Fibroblast of skin of right quadriceps (primary cell): Measurements from ENCODE around the gene PPARA.

Experiments
- DNase-seq: peaks from one replicate; pipeline ENCODE4 v3.0.0-alpha.2; 2013

PPARA gene

DNA sequence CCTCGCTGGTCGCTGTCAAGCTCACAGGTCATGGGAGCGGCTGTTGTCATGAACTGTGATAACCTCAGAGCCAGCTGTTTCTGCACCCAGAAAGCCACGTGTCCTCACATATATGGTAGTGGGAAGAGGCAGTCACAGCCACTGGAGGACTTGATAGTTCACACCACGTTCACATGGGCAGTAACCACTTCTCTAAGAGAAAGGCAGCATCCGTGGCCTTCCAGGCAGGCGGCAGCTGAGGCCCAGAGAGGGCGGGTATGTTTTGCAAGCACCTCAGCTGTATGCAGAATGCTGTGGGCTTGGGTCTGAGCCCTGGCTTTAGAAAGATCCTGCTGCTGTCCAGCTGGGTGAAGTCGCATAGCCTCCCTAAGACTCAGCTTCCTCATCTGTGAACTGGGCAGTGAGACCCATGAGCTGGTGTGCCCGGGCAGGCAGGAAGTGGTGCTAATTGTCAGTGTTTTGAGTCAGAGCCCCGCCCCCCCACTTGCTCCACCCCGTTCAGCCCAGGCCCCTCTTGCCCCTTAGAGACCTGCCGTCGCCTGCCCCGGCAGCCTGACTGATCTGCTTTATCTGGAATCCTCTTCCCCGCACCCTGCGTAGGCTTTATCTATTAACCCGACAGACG lies 130.8 kb downstream of the PPARA start:
- no peak for DNase-seq

DNA sequence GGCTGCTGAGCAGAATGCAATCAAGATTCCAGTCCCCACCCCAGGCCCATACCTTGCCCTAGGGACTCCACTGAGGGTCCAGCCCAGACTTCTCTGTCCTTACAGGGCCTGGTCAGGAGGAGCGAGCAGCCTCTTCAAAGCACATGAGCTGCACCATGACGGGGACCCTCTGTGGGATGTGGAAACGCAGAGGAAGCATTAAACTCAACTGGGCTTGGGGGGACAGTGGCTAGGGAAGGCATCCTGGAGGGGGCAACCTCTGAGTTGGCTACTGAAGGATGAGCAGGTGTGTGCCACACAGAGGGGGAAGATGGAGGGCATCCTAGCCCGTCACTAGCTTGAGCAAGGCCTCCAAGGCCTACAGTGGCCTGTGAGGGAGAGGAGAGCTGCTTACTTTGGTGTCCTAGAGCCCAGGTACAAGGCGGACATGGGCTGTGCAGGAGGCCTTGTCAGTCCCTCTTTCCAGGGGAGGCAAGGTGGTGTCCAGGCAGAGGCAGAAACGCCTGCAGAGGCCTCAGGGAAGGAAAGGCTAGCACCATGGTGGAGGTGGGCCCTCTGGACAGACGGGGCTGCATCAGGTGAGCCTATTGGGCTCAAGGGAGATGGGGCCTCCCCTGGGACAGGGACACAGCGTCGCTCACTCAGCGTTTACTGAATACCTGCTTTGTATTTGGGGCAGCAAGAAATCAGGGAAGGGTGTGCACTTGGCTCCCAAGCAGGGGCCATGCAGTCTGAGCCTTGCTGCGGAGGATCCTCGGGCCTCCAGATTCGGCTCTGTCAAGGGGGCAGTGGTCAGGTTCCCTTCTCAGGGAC lies 131.7 kb downstream of the PPARA start:
- no peak for DNase-seq

DNA sequence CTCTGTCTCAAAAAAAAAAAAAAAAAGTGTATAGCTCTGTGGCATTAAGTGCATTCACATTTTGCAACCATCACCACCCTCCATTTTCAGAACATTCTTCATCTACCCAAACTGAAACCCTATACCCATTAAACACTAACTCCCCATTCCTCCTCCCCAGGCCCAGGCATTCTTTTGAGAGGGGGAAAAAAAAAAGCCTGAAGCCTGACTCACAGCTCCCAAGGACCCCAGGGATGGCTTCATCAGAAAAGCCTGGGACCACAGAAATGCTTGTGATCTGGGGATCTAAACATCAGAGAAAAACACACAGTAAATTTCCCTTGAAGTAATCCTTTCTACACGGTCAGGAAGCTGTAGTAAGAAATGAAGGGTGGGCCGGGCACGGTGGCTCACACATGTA lies 135.7 kb downstream of the PPARA start:
- DNase-seq, result peak; percentile 84

DNA sequence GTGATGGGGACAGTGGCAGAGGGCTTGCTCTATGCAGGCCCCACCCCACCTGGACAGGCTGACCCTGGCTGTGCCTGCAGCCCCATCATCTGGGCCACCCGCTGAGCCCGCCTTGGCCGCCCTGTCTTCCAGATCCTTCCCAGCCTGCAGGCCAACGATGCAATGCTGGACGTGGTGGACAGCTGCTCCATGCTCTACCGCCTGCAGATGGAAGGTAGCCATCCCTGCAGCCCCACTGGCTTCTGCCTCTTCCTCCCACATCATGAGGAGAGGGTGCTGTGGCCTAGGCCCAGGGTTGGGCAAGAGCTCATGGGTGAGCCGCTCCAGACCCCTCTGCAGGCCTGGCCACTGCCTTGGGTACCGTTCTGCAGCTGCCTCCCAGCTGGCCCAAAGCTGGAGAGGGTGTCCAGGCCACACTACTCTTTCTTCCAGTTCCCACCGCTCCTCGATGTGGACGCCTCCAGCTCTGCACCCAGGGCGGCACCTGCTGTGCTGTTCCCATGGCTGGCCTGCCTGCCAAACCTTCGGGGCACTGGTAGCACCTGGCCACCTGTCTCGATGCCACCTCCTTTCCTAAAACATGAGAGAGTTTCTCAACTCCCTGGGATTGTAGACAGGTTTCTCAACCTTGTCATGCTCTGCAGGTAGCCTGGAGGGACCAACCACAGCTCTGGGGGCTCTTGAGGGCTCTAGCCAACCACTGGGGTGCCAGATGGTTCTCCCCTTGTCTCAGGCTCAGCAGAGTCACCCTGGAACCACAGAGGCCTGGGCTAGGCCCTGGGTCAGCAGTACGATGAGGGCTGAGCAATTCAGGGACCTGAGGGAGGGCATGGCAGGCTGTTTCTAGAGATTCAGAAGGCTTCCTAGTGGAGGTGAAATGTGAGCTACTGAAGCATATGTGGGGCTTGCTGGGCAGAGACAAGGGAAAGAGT lies 136.9 kb downstream of the PPARA start:
- no peak for DNase-seq

DNA sequence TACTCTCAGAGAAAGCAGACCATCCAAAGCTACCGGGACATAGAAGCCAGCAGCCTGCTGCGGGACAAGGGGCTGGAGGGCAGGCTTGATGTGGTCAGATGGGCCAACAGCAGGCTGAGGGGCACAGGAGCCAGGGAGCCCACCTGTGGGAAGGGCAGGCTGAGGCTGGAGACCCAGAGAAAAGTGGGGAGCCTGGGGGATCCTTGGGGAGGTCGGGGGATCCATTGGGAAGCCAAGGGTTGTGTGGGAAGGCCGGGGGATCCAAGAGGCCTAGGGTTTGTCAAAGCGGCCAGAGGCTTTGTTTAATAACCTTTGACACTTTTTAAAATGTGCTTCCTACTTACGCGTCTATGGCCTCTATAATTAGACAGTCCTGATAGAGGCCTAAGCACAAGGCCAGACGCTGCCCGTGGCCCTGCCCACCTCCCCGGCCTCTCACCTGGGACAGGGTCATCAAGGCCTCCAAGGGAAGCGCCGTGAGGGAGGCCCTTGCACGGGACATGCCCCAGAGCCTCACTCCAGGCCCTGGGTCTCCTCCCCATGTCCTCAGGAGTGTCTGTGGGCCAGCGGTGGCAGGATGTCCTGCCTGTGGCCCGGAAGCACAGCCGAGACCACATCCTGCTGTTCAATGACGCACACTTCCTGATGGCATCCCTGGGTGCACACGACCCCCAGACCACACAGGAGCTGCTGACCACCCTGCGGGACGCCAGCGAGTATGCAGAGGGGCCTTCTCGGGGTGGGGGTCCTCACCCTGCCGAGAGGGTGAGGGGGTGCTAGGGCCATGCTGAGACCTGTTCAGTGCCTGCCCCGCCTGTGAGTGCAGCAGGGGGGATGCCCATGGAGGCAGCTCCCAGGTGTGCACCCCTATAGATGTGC lies 137.8 kb downstream of the PPARA start:
- DNase-seq, result no peak

DNA sequence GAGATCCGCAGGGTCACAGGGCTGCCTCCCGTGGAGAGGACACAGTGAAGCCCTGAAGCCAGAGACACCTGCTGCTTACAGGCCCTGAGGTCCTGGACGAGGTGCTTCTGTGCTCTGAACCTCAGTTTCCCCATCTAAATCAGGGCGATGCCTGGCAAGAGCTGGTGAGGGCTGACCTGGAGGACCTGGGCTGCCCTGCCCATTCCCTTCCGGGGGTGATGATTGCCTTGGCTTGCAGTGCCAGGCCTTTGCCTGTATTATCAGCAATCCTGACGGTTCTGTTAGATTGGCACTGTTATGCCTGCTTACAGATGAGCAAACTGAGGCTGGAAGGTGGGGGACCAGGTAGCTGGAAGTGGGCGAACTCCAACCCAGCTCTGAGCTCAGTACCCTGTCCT lies 138.5 kb downstream of the PPARA start:
- DNase-seq, result no peak

DNA sequence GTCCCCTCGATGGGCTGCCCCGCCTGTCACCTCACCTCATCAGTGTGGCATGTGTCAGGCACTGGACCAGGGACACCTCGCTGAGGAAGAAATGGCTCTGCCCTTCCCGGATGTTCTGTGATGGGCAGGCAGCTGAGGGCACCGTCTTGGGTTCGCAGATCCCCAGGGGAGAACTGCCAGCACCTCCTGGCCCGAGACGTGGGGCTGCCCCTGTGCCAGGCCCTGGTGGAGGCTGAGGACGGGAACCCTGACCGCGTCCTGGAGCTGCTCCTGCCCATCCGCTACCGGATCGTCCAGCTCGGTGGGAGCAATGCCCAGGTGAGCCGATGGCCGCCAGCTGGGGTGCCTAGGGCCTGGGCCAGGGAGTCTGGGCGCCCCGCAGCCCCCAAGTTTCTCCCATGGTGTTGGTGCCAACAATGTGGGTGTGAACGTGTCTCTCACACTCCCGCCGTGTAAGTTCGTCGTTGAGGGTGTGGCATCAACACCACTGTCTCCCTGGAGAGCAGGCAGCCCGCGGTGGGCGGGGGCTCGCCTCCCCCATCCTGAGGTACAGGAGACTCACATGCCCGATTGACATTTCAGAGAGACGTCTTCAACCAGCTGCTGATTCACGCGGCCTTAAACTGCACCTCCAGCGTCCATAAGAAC lies 139.0 kb downstream of the PPARA start:
- no peak for DNase-seq

DNA sequence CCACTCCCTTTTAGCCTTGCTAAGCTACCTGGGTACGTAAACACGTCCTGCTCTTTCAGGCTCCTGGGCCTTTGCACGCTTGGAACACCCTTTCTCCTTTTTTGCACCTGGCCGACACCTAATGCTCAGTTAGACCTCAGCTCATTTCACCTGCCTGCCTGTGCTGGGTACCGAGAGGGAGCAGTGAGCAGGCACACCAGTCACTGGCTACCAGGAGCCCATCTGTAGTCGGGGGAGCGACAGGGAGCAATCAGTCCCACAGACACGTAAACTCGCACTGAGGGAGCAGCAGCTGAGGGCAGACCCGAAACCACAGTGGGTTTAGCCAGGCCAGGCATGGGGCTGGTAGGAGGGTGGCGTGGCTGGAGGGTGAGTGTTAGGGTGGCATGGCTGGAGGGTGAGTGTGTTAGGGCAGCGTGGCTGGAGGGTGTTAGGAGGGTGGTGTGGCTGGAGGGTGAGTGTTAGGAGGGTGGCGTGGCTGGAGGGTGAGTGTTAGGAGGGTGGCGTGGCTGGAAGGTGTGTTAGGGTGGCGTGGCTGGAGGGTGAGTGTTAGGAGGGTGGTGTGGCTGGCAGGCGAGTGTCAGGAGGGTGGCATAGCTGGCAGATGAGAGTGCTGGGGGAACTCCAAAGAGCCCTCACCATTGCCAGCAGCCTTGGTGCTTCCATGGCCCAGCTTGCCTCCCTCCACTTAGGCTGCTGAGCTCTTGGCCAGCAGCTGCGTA lies 140.0 kb downstream of the PPARA start:
- no peak for DNase-seq

DNA sequence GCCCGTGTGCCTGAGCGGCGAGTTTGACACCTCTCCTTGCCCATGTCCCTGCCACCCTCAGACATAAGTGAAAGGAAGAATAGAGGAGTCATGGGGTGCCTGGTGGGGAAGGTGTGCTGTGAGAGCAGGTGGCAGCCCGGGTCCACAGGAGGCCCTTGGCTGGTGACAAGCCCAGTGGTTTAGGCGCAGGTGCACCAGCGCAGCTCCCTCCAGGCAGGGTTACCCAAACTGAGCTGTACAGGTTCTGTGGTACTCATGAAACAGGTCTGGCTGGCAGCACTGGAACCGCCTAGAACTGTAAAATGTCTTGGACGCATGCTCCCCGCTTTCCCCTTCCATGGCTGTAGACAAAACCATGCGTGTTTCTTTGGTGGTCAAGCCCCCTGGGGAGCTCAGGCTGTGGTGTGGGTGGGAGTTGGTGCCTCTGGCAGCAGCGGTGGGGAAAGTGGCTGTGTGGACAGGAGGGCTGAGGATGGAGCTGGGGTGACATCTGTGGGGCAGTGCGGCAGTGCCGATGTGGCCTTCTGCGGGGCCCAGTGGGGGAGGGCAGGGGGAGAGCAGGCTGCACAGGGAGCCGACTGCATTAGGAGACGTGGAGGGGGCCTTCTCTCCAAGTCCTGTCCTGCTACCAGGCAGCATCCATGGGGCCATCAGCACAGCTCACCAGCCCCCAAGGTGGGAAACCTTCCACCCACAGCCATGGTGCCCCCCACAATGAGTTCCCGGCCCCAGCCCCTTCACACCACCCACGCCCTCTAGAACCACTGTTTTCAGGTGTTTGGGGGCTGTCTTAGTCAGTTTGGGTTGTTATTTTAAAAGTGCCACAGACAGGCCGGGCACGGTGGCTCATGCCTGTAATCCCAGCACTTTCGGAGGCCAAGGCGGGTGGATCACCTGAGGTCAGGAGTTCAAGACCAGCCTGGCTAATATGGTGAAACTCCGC lies 140.8 kb downstream of the PPARA start:
- DNase-seq, result no peak

DNA sequence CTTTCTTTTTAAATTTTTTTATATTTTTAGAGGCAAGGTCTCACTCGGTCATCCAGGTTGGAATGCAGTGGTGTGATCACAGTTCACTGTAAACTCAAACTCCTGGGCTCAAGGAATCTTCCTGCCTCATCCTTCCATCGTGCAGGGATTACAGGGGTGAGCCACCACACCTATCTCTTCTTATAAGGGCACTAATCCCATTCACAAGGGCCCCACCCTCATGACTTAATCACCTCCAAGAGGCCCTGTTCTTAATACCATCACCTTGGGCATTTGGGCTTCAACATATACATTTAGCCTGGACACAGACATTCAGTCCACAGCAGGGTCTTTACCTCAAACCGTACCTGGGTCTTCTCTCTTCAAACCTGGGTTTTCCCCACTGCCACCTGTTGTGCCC lies 141.8 kb downstream of the PPARA start:
- DNase-seq, result no peak

DNA sequence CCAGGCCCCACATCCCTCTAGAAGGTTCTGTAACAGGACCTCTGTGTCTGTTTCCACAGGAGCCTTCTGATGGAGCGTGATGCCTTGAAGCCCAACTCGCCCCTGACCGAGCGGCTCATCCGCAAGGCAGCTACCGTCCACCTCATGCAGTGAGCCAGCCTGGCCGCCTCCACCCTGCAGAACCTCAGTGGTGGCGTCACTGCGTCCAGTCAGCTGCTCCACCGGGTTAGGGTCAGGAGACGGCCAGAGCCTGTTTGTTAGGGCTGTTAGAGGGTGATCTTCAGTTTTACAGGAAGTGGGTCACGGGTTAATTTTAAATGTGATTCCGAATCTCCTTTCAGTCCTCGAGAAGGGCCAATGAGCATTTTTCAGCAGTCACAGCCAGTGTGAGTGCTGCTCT lies 142.4 kb downstream of the PPARA start:
- DNase-seq, result no peak
